HepG2 (cell line): ENCODE results near the gene ABHD17A. TPM values are rescaled to one million over a fixed set of nuclear protein-coding genes. Genes with fewer than 3 reads are reported as not detected.
A peak's percentile ranks its signal among the peaks of the same experiment; 100 is the strongest.

Experiments
- ATF3 ChIP-seq: sonication (generic); formaldehyde crosslinking; IDR thresholded peaks from 2 replicates; pipeline ENCODE4 v1.4.0; 2020; ENCODE audit warnings: missing genetic modification reagents
- GZF1 ChIP-seq: sonication (generic); formaldehyde crosslinking; IDR thresholded peaks from 2 replicates; pipeline ENCODE4 v1.5.1; 2020; ENCODE audit warnings: mild to moderate bottlenecking, missing genetic modification reagents
- IRX3 ChIP-seq: sonication (generic); formaldehyde crosslinking; IDR thresholded peaks from 2 replicates; pipeline ENCODE4 v1.8.1; 2023; ENCODE audit warnings: mild to moderate bottlenecking, low read depth, missing genetic modification reagents, borderline replicate concordance
- KAT7 ChIP-seq: IDR thresholded peaks from 2 replicates; pipeline ENCODE4 v1.6.1; 2018; ENCODE audit warnings: borderline replicate concordance, missing compliant biosample characterization
- KDM3A ChIP-seq: IDR thresholded peaks from 2 replicates; pipeline ENCODE4 v1.6.1; 2018; ENCODE audit warnings: low read depth, missing compliant biosample characterization
- MED13 ChIP-seq: sonication (generic); formaldehyde crosslinking; IDR thresholded peaks from 2 replicates; pipeline ENCODE4 v1.5.0; 2020; ENCODE audit warnings: missing genetic modification reagents
- RBM39 ChIP-seq: fragments of 200-400 bp; formaldehyde crosslinking; IDR thresholded peaks from one replicate; pipeline ENCODE4 v1.6.1; 2018; ENCODE audit warnings: antibody characterized with exemption, mild to moderate bottlenecking, low read depth, low read length; ENCODE audit not compliant: poor library complexity, severe bottlenecking
- REXO4 ChIP-seq: sonication (generic); formaldehyde crosslinking; IDR thresholded peaks from 2 replicates; pipeline ENCODE4 v1.8.0; 2022; ENCODE audit warnings: missing genetic modification reagents, mild to moderate bottlenecking, borderline replicate concordance
- RFX5 ChIP-seq: IDR thresholded peaks from 2 replicates; pipeline ENCODE4 v1.6.1; 2011; ENCODE audit warnings: low read depth, low read length, improper control_type of control experiment
- SNRNP70 ChIP-seq: fragments of 200-400 bp; formaldehyde crosslinking; IDR thresholded peaks from 2 replicates; pipeline ENCODE4 v1.6.1; 2017; ENCODE audit warnings: mild to moderate bottlenecking, low read depth, low read length, moderate library complexity
- TIGD3 ChIP-seq: sonication (generic); formaldehyde crosslinking; IDR thresholded peaks from 2 replicates; pipeline ENCODE4 v1.5.1; 2020; ENCODE audit warnings: mild to moderate bottlenecking, missing genetic modification reagents, borderline replicate concordance
- ZBTB42 ChIP-seq: sonication (generic); formaldehyde crosslinking; IDR thresholded peaks from 2 replicates; pipeline ENCODE4 v1.5.0; 2020; ENCODE audit warnings: mild to moderate bottlenecking, missing genetic modification reagents
- ZFP37 ChIP-seq: sonication (generic); formaldehyde crosslinking; IDR thresholded peaks from 2 replicates; pipeline ENCODE4 v1.4.0; 2020; ENCODE audit warnings: missing genetic modification reagents, borderline replicate concordance
- ZMYM2 ChIP-seq: sonication (generic); formaldehyde crosslinking; IDR thresholded peaks from 2 replicates; pipeline ENCODE4 v1.8.0; 2022; ENCODE audit warnings: mild to moderate bottlenecking, missing genetic modification reagents
- ZNF235 ChIP-seq: sonication (generic); formaldehyde crosslinking; IDR thresholded peaks from 2 replicates; pipeline ENCODE4 v1.8.1; 2023; ENCODE audit warnings: mild to moderate bottlenecking, missing genetic modification reagents, borderline replicate concordance
- ZNF280D ChIP-seq: sonication (generic); formaldehyde crosslinking; IDR thresholded peaks from 2 replicates; pipeline ENCODE4 v1.5.1; 2020; ENCODE audit warnings: mild to moderate bottlenecking, missing genetic modification reagents
- ZNF512B ChIP-seq: sonication (generic); formaldehyde crosslinking; IDR thresholded peaks from 2 replicates; pipeline ENCODE4 v1.5.1; 2020; ENCODE audit warnings: missing genetic modification reagents, mild to moderate bottlenecking, borderline replicate concordance
- ZNF614 ChIP-seq: IDR thresholded peaks from 2 replicates; pipeline ENCODE4 v1.6.1; 2018; ENCODE audit warnings: missing biosample characterization, missing genetic modification reagents, inconsistent platforms, borderline replicate concordance
- ZNF670 ChIP-seq: sonication (generic); formaldehyde crosslinking; IDR thresholded peaks from 2 replicates; pipeline ENCODE4 v1.8.0; 2022; ENCODE audit warnings: mild to moderate bottlenecking, missing genetic modification reagents, borderline replicate concordance
- ZNF678 ChIP-seq: sonication (generic); formaldehyde crosslinking; IDR thresholded peaks from 2 replicates; pipeline ENCODE4 v1.4.0; 2020; ENCODE audit warnings: mild to moderate bottlenecking, missing genetic modification reagents
- ZNF790 ChIP-seq: sonication (generic); formaldehyde crosslinking; IDR thresholded peaks from 2 replicates; pipeline ENCODE4 v1.8.0; 2022; ENCODE audit warnings: missing genetic modification reagents, mild to moderate bottlenecking, borderline replicate concordance
- polyA plus RNA-seq, 8 experiments: library from polyadenylated mRNA; depleted of rRNA in 3 of 8; stranded (reverse) in 7 of 8; unstranded in 1 of 8; fragments of >200 nt; fragmentation: Illumina TruSeq in 4 of 8; extraction: Trizol in 4 of 8; gene quantifications; 2 replicates each; pipeline versions ENCODE4 v1.2.1 to v1.2.3, GENCODE V29; 2011 to 2016; ENCODE audit warnings: low read depth in 4 of 8, missing spikeins in 1 of 8, mixed read lengths in 1 of 8; ENCODE audit not compliant: insufficient read depth in 1 of 8
- total RNA-seq, 5 experiments: library from RNA; depleted of rRNA; stranded (reverse); fragments of >200 nt; fragmentation: Illumina TruSeq; extraction: Trizol; gene quantifications; 2 replicates each; pipeline ENCODE4 v1.2.3, GENCODE V29; 2016; ENCODE audit warnings: low read depth in 1 of 5

Gene ABHD17A
- total and polyA plus RNA-seq, 2 of the 13 experiments (the other 11 are each of a cell fraction or from before 2014, with no cell fraction given), result 27.7 to 40.8 TPM

- TF ChIP-seq ATF3 (no peak), ZNF280D (CRISPR knock-in tag) (no peak), MED13 (no peak), REXO4 (CRISPR knock-in tag) (no peak), ZMYM2 (CRISPR knock-in tag) (no peak), SNRNP70 (no peak), KDM3A (CRISPR knock-in tag) (no peak), ZNF790 (no peak), TIGD3 (CRISPR knock-in tag) (no peak), GZF1 (CRISPR knock-in tag) (no peak), ZNF512B (CRISPR knock-in tag) (no peak), ZNF235 (no peak), RFX5 (no peak), ZNF678 (CRISPR knock-in tag) (no peak), KAT7 (0 out of 2 replicates have a peak, but pooled peaks have one; percentile 44), RBM39 (peak; percentile 20), ZNF670 (CRISPR knock-in tag) (no peak), ZNF614 (CRISPR knock-in tag) (no peak), IRX3 (CRISPR knock-in tag) (no peak), ZBTB42 (CRISPR knock-in tag) (no peak), ZFP37 (CRISPR knock-in tag) (no peak)
Measured at GRCh38 chr19:1839658-1840540, 45.4 kb downstream of the ABHD17A start (continued).
